ENCODE results near the gene EDA. TPM values are rescaled to one million over a fixed set of nuclear protein-coding genes. Genes with fewer than 3 reads are reported as not detected.

EDA gene
- total and polyA plus RNA-seq, 10 of the 15 experiments (the other 5 are each of a cell fraction or from before 2014, with no cell fraction given): 0.06 TPM; not detected in 9

DNA sequence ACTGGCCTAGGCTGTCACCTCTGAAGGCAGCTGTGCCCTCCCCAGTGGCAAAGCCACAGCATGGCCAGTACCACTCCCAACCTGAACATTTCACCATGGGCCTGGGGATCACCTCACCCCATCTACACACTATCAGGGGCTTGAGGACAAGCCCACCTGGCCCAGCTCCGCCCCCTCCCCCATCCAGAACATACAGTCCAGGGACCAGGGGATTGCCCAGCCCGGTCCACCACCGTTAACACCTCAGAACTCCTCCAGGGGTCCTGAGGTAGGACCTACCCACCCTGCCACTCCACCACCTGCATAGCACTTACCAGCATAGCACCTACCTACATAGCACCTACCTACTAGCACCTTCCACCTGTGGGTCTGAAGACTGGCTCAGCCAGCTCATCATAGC is 179.8 kb downstream of the EDA start (continued):
- TF ChIP-seq, protein P1, sequence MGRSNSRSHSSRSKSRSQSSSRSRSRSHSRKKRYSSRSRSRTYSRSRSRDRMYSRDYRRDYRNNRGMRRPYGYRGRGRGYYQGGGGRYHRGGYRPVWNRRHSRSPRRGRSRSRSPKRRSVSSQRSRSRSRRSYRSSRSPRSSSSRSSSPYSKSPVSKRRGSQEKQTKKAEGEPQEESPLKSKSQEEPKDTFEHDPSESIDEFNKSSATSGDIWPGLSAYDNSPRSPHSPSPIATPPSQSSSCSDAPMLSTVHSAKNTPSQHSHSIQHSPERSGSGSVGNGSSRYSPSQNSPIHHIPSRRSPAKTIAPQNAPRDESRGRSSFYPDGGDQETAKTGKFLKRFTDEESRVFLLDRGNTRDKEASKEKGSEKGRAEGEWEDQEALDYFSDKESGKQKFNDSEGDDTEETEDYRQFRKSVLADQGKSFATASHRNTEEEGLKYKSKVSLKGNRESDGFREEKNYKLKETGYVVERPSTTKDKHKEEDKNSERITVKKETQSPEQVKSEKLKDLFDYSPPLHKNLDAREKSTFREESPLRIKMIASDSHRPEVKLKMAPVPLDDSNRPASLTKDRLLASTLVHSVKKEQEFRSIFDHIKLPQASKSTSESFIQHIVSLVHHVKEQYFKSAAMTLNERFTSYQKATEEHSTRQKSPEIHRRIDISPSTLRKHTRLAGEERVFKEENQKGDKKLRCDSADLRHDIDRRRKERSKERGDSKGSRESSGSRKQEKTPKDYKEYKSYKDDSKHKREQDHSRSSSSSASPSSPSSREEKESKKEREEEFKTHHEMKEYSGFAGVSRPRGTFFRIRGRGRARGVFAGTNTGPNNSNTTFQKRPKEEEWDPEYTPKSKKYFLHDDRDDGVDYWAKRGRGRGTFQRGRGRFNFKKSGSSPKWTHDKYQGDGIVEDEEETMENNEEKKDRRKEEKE (IDR thresholded peaks at IDR 0.05): no peak
- TF ChIP-seq PAX8 (IDR thresholded peaks at IDR 0.05): no peak
- no peak for TF ChIP-seq CHD1 (IDR thresholded peaks at IDR 0.05; ENCODE audit: low read depth, low read length)
- TF ChIP-seq, protein P2, sequence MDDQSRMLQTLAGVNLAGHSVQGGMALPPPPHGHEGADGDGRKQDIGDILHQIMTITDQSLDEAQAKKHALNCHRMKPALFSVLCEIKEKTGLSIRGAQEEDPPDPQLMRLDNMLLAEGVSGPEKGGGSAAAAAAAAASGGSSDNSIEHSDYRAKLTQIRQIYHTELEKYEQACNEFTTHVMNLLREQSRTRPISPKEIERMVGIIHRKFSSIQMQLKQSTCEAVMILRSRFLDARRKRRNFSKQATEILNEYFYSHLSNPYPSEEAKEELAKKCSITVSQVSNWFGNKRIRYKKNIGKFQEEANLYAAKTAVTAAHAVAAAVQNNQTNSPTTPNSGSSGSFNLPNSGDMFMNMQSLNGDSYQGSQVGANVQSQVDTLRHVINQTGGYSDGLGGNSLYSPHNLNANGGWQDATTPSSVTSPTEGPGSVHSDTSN (IDR thresholded peaks at IDR 0.05; ENCODE audit: insufficient replicate concordance, low read depth, low read length): no peak
- TF ChIP-seq, protein P3, sequence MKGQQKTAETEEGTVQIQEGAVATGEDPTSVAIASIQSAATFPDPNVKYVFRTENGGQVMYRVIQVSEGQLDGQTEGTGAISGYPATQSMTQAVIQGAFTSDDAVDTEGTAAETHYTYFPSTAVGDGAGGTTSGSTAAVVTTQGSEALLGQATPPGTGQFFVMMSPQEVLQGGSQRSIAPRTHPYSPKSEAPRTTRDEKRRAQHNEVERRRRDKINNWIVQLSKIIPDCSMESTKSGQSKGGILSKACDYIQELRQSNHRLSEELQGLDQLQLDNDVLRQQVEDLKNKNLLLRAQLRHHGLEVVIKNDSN (IDR thresholded peaks at IDR 0.05; ENCODE audit: borderline replicate concordance, extremely low read length, insufficient read depth, low read depth, low read length): no peak
- TF ChIP-seq HDGF (IDR thresholded peaks at IDR 0.05): no peak
- TF ChIP-seq RELA (IDR thresholded peaks at IDR 0.05; ENCODE audit: borderline replicate concordance, partially characterized antibody): no peak
- TF ChIP-seq TCF3 (IDR thresholded peaks at IDR 0.05; ENCODE audit: borderline replicate concordance, insufficient read depth, low read depth, low read length): no peak
- TF ChIP-seq, protein P4, sequence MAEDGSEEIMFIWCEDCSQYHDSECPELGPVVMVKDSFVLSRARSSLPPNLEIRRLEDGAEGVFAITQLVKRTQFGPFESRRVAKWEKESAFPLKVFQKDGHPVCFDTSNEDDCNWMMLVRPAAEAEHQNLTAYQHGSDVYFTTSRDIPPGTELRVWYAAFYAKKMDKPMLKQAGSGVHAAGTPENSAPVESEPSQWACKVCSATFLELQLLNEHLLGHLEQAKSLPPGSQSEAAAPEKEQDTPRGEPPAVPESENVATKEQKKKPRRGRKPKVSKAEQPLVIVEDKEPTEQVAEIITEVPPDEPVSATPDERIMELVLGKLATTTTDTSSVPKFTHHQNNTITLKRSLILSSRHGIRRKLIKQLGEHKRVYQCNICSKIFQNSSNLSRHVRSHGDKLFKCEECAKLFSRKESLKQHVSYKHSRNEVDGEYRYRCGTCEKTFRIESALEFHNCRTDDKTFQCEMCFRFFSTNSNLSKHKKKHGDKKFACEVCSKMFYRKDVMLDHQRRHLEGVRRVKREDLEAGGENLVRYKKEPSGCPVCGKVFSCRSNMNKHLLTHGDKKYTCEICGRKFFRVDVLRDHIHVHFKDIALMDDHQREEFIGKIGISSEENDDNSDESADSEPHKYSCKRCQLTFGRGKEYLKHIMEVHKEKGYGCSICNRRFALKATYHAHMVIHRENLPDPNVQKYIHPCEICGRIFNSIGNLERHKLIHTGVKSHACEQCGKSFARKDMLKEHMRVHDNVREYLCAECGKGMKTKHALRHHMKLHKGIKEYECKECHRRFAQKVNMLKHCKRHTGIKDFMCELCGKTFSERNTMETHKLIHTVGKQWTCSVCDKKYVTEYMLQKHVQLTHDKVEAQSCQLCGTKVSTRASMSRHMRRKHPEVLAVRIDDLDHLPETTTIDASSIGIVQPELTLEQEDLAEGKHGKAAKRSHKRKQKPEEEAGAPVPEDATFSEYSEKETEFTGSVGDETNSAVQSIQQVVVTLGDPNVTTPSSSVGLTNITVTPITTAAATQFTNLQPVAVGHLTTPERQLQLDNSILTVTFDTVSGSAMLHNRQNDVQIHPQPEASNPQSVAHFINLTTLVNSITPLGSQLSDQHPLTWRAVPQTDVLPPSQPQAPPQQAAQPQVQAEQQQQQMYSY (CRISPR knock-in tag; IDR thresholded peaks at IDR 0.05): no peak
